GM12864 (cell line): ENCODE results near the gene GVQW3.
A peak's percentile ranks its signal among the peaks of the same experiment; 100 is the strongest.

Experiments
- DNase-seq: peaks from one replicate; pipeline ENCODE4 v3.0.0-alpha.2; 2011; ENCODE audit warnings: low read depth
- H3K4me3 ChIP-seq: 2 replicates; pipeline ENCODE4 v1.5.1; 2011; ENCODE audit warnings: mild to moderate bottlenecking, low read depth, low read length, control low read depth
- TF ChIP-seq, protein P1 (sequence below): IDR thresholded peaks from 2 replicates; pipeline ENCODE4 v1.5.1; 2011; ENCODE audit warnings: low read depth, mild to moderate bottlenecking, moderate library complexity, low read length, control low read depth, inconsistent platforms; ENCODE audit errors: missing control alignments

The GVQW3 gene

DNA sequence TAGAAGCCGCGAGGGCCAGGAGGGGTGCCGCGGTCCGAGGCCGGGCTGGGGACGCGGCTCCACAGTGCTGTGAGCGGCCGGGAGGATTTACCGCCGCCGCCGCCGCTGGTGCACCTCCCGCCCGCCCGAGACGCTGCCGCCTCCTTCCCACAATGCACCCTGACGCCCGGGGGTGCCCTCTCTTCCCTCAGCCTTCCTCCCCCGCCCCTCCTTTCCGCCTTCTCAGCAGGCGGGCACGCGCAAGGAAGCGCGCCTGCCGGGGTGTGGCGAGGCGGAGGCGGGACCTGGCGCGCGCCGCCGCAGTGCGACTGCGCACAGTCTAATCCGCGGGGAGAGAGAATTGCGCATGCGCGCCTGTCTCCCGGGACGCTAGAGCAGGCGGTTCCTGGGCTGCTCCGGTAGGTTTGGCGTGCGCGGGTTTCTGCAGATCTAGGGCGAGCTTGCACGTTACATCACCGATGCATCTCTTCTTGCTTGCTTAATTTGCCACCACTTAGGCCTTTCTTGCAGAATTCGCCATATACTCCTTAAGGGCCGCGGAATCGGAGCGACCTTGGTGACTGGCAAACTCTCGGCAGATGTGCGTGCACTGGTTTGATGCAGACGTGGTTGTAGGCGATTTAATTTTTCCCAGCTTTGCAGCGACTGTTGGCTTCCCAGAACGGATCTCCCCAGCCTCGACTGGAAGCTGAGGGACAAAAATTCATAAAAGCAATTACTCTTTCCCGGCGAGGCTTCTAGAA is at the start of gene GVQW3, which contains the start of gene THAP12:
TSS of gene GVQW3 (plus strand) at position 347 of the 743 bp plus-strand sequence. CDS start 506 bp downstream, outside the sequence.
TSS of gene THAP12 (minus strand) at position 156 of the 743 bp plus-strand sequence. CDS start 296 bp downstream, outside the sequence.
- H3K4me3 ChIP-seq, result peak within 1 kb of the TSS; percentile 76
- TF ChIP-seq, protein P1, sequence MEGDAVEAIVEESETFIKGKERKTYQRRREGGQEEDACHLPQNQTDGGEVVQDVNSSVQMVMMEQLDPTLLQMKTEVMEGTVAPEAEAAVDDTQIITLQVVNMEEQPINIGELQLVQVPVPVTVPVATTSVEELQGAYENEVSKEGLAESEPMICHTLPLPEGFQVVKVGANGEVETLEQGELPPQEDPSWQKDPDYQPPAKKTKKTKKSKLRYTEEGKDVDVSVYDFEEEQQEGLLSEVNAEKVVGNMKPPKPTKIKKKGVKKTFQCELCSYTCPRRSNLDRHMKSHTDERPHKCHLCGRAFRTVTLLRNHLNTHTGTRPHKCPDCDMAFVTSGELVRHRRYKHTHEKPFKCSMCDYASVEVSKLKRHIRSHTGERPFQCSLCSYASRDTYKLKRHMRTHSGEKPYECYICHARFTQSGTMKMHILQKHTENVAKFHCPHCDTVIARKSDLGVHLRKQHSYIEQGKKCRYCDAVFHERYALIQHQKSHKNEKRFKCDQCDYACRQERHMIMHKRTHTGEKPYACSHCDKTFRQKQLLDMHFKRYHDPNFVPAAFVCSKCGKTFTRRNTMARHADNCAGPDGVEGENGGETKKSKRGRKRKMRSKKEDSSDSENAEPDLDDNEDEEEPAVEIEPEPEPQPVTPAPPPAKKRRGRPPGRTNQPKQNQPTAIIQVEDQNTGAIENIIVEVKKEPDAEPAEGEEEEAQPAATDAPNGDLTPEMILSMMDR, result peak; percentile 16
- DNase-seq, result peak; percentile 85

DNA sequence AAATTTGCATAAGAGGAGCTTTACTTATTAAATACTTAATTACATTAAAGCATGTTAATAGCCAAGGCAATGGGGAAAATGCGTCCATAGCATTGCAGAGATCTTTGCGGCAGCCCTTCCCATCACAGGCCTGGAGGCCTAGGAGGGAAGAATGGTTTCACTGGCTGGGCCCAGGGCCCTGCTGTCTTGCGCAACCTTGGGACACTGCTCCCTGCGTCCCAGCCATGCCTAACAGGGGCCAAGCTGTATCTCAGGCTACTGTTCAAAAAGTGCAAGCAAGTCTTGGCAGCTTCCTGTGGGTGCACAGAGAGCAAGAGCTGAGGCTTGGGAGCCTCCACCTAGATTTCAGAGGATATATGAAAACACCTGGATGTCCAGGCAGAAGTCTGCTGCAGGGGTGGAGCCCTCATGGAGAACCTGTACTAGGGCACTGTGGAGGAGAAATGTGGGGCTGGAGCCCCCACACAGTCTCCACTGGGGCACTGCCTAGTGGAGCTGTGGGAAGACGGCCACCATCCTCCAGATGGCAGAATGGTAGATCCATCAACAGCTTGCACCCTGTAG is 46.2 kb upstream of the GVQW3 start:
- TF ChIP-seq, protein P1, result no peak

DNA sequence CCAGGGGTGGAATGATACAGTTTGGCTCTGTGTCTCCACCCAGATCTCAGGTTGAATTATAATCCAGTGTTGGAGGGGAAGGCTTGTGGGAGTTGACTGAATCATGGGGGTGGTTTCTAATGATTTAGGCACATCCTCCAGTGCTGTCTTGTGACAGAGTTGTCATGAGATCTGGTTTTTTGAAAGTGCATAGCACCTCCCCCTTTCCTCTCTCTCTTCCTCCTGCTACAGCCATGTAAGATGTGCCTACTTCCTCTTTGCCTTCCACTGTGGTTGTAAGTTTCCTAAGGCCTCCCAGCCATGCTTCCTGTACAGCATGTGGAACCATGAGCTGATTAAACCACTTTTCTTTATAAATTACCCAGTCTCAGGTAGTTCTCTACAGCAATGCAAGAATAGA is 45.3 kb upstream of the GVQW3 start:
- H3K4me3 ChIP-seq, result no peak overlapping the region
- TF ChIP-seq, protein P1, result no peak
- DNase-seq, result no peak

More for the DNA sequence above, 46.2 kb upstream of the GVQW3 start:
- DNase-seq, result no peak
- no peak overlapping the region for H3K4me3 ChIP-seq

DNA sequence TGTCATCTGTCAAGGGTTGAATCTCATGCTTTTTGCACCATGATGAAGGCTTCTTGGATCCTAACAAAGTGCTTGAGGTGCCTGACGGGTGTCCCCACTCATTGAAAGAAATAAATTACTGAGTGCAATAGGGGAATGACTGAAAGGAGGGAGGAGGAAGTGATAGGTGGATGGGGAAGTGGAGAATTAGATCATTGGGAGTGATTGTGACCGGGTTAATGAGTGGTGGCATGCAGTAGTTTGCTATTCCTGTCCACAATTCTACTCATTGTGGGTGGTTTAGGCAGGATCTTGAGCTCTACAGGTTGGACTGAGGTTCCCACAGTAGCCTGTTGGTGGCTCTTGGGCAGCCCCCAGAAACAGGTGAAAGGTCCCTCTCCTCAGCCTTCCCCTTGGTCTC is 44.5 kb upstream of the GVQW3 start:
- no peak overlapping the region for H3K4me3 ChIP-seq
- TF ChIP-seq, protein P1, result no peak
- DNase-seq, result no peak

DNA sequence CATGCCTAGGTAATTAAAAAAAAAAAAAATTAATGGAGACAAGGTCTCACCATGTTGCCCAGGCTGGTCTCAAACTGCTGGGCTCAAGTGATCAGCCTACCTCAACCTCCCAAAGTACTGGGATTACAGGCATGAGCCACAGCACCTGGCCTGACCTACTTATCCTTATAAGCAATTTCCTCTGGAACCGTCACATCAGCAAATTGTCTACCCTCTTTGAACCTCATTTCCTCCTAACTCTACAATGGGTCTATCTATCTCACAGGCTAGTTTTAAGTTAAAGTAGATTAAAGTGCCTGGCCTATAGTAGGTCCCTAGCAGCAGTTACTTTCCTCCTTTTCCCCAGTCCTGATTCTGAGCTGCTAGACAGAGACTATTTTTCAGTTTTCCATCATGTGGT is 43.7 kb upstream of the GVQW3 start:
- DNase-seq, result no peak
- no peak overlapping the region for H3K4me3 ChIP-seq
- TF ChIP-seq, protein P1, result no peak

DNA sequence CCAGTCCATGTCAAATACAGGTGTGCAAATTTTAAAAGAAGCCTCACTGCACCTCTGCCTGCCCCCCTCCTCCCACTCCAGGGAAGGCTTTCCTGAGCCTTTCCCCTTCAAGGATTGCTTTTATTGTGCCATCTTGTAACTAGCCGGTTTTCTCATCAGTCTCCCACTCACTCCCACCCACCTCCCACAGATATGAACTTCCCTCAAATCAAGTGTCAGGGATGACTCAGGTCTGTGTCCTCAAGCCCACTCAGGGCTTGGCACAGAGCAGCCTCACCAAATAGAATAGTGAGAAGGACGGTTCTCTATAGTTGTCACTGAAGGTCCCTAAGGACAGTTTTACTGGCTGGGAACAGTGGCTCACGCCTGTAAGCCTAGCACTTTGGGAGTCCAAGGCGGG is 43.2 kb upstream of the GVQW3 start:
- no peak overlapping the region for H3K4me3 ChIP-seq
- no peak for DNase-seq
- TF ChIP-seq, protein P1, result no peak
